ENCODE measurements around the gene PTPN22. TPM values are rescaled to one million over a fixed set of nuclear protein-coding genes. Genes with fewer than 3 reads are reported as not detected.

PTPN22 gene
- total and polyA plus RNA-seq, 9 of the 15 experiments (the other 6 are each of a cell fraction or from before 2014, with no cell fraction given): 0.45 to 4.6 (median 1.1) TPM

GRCh38 chr1:113804421-113805255 is 66.9 kb downstream of the PTPN22 start (continued):
- TF ChIP-seq MYBL2 (IDR thresholded peaks at IDR 0.05; ENCODE audit: low read depth) (peak; percentile 25; the same call in 1 of the 2 replicates), MYBL2 (CRISPR knock-in tag; IDR thresholded peaks at IDR 0.05; ENCODE audit: borderline replicate concordance) (no peak), MBD2 (IDR thresholded peaks at IDR 0.05; ENCODE audit: borderline replicate concordance, low read depth) (no peak), ZNF24 (IDR thresholded peaks at IDR 0.05) (no peak), ZNF121 (CRISPR knock-in tag; conservative IDR thresholded peaks at IDR 0.05) (no peak), CHD1 (IDR thresholded peaks at IDR 0.05; ENCODE audit: low read length) (no peak), POU5F1 (IDR thresholded peaks at IDR 0.05; ENCODE audit: borderline replicate concordance, low read depth, low read length, partially characterized antibody) (no peak), JUND (IDR thresholded peaks at IDR 0.05; ENCODE audit: borderline replicate concordance, low read depth, low read length) (peak; percentile 99), JUND (tag; IDR thresholded peaks at IDR 0.05; ENCODE audit: borderline replicate concordance, low read depth, low read length) (peak; percentile 99), ZNF584 (CRISPR knock-in tag; IDR thresholded peaks at IDR 0.05; ENCODE audit: low read depth) (peak; percentile 45; the same call in 1 of the 2 replicates), MTA1 (IDR thresholded peaks at IDR 0.05; ENCODE audit: borderline replicate concordance) (0 out of 2 replicates have a peak, but pooled peaks have one; percentile 54), ZBTB33 (CRISPR knock-in tag; IDR thresholded peaks at IDR 0.05) (peak; percentile 72), STAT5B (CRISPR knock-in tag; IDR thresholded peaks at IDR 0.05) (no peak), ZNF717 (CRISPR knock-in tag; IDR thresholded peaks at IDR 0.05) (no peak), EZH2 (IDR thresholded peaks at IDR 0.05; ENCODE audit: borderline replicate concordance, low read depth, low read length) (no peak), LEF1 (IDR thresholded peaks at IDR 0.05) (no peak), ZNF589 (CRISPR knock-in tag; IDR thresholded peaks at IDR 0.05; ENCODE audit: low read depth) (peak; percentile 78), HDAC3 (IDR thresholded peaks at IDR 0.05; ENCODE audit: borderline replicate concordance, partially characterized antibody) (peak; percentile 32), CHCHD3 (CRISPR knock-in tag; IDR thresholded peaks at IDR 0.05) (no peak)
- TF ChIP-seq, protein P1, sequence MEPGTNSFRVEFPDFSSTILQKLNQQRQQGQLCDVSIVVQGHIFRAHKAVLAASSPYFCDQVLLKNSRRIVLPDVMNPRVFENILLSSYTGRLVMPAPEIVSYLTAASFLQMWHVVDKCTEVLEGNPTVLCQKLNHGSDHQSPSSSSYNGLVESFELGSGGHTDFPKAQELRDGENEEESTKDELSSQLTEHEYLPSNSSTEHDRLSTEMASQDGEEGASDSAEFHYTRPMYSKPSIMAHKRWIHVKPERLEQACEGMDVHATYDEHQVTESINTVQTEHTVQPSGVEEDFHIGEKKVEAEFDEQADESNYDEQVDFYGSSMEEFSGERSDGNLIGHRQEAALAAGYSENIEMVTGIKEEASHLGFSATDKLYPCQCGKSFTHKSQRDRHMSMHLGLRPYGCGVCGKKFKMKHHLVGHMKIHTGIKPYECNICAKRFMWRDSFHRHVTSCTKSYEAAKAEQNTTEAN (CRISPR knock-in tag; IDR thresholded peaks at IDR 0.05): no peak
- TF ChIP-seq, protein P2, sequence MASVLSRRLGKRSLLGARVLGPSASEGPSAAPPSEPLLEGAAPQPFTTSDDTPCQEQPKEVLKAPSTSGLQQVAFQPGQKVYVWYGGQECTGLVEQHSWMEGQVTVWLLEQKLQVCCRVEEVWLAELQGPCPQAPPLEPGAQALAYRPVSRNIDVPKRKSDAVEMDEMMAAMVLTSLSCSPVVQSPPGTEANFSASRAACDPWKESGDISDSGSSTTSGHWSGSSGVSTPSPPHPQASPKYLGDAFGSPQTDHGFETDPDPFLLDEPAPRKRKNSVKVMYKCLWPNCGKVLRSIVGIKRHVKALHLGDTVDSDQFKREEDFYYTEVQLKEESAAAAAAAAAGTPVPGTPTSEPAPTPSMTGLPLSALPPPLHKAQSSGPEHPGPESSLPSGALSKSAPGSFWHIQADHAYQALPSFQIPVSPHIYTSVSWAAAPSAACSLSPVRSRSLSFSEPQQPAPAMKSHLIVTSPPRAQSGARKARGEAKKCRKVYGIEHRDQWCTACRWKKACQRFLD (CRISPR knock-in tag; IDR thresholded peaks at IDR 0.05): no peak
- TF ChIP-seq, protein P3, sequence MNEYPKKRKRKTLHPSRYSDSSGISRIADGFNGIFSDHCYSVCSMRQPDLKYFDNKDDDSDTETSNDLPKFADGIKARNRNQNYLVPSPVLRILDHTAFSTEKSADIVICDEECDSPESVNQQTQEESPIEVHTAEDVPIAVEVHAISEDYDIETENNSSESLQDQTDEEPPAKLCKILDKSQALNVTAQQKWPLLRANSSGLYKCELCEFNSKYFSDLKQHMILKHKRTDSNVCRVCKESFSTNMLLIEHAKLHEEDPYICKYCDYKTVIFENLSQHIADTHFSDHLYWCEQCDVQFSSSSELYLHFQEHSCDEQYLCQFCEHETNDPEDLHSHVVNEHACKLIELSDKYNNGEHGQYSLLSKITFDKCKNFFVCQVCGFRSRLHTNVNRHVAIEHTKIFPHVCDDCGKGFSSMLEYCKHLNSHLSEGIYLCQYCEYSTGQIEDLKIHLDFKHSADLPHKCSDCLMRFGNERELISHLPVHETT (CRISPR knock-in tag; conservative IDR thresholded peaks at IDR 0.05 in 1 of 2, IDR thresholded peaks at IDR 0.05 in 1 of 2): 0 out of 4 replicates have a peak, but pooled peaks of 1 of the 2 experiments have one; percentile 38

Measured in K562 (cell line).